ENCODE measurements around the gene ATXN8OS. TPM values are rescaled to one million over a fixed set of nuclear protein-coding genes. Genes with fewer than 3 reads are reported as not detected.

ATXN8OS gene
- total RNA-seq, 4 donors from 2014 or later = not detected

DNA sequence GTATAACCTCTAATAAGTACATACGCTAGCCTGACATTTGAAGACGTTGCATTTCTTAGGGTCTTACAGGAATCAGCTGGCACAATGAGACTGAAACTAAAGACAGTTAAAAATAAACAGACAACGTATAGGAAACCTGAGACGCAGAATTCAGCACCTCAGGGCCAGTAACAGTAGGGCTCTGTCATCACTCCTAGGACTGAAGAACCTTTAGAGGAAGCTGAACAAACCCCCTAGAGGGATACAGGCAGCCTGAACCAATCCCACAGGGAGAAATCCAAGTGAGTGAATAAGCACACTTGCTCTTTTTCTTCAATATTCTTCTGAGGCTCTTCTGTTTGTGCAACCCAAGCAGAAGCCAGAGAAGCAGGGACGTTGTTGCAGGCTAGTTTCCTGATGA is 54.5 kb downstream of the ATXN8OS start:
- ATAC-seq (no peak), DNase-seq (no peak)
- Histone ChIP-seq H3K27me3 (no peaks in the 10 kb centered on the region), H3K27ac (no peak overlapping the region), H3K4me1 (no peaks in the 10 kb centered on the region), H3K9me3 (no peaks in the 10 kb centered on the region), H3K4me3 (no peak overlapping the region), H3K36me3 (no peaks in the 10 kb centered on the region)
- intact Hi-C loops (cut with DNase I; ENCODE audit: low total_unique reads) (no loop called here), in situ Hi-C loops (cut with MboI; ENCODE audit: low sequenced_read_pairs in 4 of 4) (no loop called here)
- no peak for TF ChIP-seq POLR2A (IDR thresholded peaks at IDR 0.05)
- TF ChIP-seq, protein P1, sequence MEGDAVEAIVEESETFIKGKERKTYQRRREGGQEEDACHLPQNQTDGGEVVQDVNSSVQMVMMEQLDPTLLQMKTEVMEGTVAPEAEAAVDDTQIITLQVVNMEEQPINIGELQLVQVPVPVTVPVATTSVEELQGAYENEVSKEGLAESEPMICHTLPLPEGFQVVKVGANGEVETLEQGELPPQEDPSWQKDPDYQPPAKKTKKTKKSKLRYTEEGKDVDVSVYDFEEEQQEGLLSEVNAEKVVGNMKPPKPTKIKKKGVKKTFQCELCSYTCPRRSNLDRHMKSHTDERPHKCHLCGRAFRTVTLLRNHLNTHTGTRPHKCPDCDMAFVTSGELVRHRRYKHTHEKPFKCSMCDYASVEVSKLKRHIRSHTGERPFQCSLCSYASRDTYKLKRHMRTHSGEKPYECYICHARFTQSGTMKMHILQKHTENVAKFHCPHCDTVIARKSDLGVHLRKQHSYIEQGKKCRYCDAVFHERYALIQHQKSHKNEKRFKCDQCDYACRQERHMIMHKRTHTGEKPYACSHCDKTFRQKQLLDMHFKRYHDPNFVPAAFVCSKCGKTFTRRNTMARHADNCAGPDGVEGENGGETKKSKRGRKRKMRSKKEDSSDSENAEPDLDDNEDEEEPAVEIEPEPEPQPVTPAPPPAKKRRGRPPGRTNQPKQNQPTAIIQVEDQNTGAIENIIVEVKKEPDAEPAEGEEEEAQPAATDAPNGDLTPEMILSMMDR (IDR thresholded peaks at IDR 0.05 in 4 of 5, conservative IDR thresholded peaks at IDR 0.05 in 1 of 5) = no peak

DNA sequence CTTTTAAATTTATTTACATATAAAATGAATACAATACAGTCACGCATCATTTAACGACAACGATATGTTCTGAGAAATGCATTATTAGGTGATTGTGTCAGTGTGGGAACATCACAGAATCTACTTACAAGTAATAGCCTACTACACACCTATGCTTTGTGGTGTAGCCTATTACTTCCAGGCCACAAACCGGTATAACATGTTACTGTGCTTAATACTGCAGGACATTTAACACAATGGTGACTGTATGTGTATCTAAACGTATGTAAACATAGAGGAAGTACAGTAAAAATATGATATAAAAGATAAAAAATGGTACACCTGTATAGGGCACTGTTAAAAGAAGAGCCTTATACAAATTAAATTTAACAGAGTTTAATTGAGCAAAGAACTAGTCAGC is 63.1 kb downstream of the ATXN8OS start:
- in situ Hi-C loops (cut with MboI; ENCODE audit: low sequenced_read_pairs in 4 of 4) (no loop called here), intact Hi-C loops (cut with DNase I; ENCODE audit: low total_unique reads) (no loop called here)
- no peak overlapping the region for H3K4me3 ChIP-seq
- DNase-seq (no peak), ATAC-seq (no peak)
- H3K27me3 ChIP-seq = no peaks in the 10 kb centered on the region
- H3K9me3 ChIP-seq = no peaks in the 10 kb centered on the region
- TF ChIP-seq POLR2A (IDR thresholded peaks at IDR 0.05) = no peak
- TF ChIP-seq, protein P1 (IDR thresholded peaks at IDR 0.05 in 4 of 5, conservative IDR thresholded peaks at IDR 0.05 in 1 of 5) = no peak
- H3K27ac ChIP-seq = no peak overlapping the region
- no peaks in the 10 kb centered on the region for H3K4me1 ChIP-seq
- H3K36me3 ChIP-seq = no peaks in the 10 kb centered on the region

DNA sequence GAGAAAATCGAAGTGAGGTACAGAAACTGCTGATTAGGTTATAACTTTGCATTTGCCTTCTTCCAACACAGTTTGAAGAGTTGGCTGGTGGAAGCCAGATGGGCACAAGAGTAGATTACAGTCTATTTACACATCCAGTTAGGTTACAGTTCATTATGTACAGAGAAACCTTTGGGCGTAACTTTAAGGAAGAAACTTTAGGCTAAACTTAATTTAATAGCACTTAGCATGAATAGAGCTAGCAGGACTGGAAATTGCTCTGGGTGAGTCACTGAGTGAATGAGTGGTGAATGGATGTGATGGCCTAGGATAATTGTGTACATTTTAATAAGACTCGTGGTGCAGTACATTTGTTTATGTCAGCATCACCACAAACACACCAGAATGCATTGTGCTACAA is 63.5 kb downstream of the ATXN8OS start:
- Histone ChIP-seq H3K9me3 (no peaks in the 10 kb centered on the region), H3K36me3 (no peaks in the 10 kb centered on the region), H3K4me1 (no peaks in the 10 kb centered on the region), H3K4me3 (no peak overlapping the region), H3K27me3 (no peaks in the 10 kb centered on the region), H3K27ac (no peak overlapping the region)
- no peak for ATAC-seq
- in situ Hi-C loops (cut with MboI; ENCODE audit: low sequenced_read_pairs in 4 of 4) (no loop called here), intact Hi-C loops (cut with DNase I; ENCODE audit: low total_unique reads) (no loop called here)
- TF ChIP-seq, protein P1 (IDR thresholded peaks at IDR 0.05 in 4 of 5, conservative IDR thresholded peaks at IDR 0.05 in 1 of 5) = no peak
- TF ChIP-seq POLR2A (IDR thresholded peaks at IDR 0.05) = no peak
- DNase-seq = no peak

DNA sequence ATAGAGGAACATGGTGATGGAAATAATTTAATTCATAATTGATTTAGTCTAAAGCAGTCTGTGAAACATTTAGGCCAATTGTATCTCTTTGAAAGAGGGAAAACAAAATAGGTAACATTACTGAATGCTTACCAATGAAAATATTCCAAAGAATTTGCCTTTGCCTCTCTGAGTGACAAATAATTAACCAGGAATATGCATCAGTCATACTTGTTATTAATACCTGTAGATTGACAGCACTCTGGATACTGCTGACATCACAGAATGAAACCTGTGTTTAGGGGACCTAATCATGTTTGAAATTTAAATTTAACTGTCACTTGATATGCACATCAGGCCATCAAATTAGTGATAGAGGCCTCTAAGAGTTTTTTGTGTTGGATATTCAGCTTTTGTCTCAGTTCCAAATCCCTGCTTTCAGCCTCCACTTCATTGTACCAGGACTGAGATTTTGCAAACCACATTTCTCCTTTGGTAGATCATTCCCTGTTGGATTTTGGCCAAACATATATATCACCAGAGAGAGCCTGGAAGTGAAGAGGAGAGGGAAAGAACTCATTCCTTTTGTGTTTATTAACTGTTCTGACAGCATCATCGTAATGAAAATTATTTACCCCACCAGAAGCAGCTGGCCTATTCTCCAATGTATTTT is 65.4 kb downstream of the ATXN8OS start:
- TF ChIP-seq, protein P1 (IDR thresholded peaks at IDR 0.05 in 4 of 5, conservative IDR thresholded peaks at IDR 0.05 in 1 of 5) = no peak
- TF ChIP-seq POLR2A (IDR thresholded peaks at IDR 0.05) = no peak
- in situ Hi-C loops (cut with MboI; ENCODE audit: low sequenced_read_pairs in 4 of 4) (no loop called here), intact Hi-C loops (cut with DNase I; ENCODE audit: low total_unique reads) (no loop called here)
- Histone ChIP-seq H3K27me3 (no peaks in the 10 kb centered on the region), H3K9me3 (no peaks in the 10 kb centered on the region), H3K27ac (no peak overlapping the region), H3K36me3 (no peaks in the 10 kb centered on the region), H3K4me1 (no peaks in the 10 kb centered on the region), H3K4me3 (no peak overlapping the region)
- DNase-seq (no peak), ATAC-seq (no peak)

DNA sequence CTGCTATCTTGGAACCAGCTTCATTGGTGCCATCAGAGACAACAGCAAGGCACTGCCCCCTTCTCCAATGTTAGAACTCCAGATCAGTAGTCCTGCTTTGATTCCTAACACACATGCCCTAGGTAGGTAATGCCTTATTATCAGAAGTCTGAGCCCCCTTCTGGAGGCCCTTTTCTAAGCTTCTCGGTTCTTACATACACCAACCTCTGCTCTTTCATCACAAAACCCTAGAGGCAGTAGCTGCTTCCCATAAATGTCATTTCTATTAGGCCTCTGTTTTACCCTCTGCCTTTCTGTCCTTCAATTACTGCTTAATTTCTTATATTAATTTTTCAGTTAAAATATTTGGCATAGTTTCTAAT is 66.0 kb downstream of the ATXN8OS start:
- no peaks in the 10 kb centered on the region for H3K4me1 ChIP-seq
- ATAC-seq (no peak), DNase-seq (no peak)
- H3K27me3 ChIP-seq = no peaks in the 10 kb centered on the region
- no peaks in the 10 kb centered on the region for H3K9me3 ChIP-seq
- no peak for TF ChIP-seq POLR2A (IDR thresholded peaks at IDR 0.05)
- TF ChIP-seq, protein P1 (IDR thresholded peaks at IDR 0.05 in 4 of 5, conservative IDR thresholded peaks at IDR 0.05 in 1 of 5) = no peak
- intact Hi-C loops (cut with DNase I; ENCODE audit: low total_unique reads) (no loop called here), in situ Hi-C loops (cut with MboI; ENCODE audit: low sequenced_read_pairs in 4 of 4) (no loop called here)
- H3K4me3 ChIP-seq = no peak overlapping the region
- H3K36me3 ChIP-seq = no peaks in the 10 kb centered on the region
- H3K27ac ChIP-seq = no peak overlapping the region
